Measurements from ENCODE around the gene MRPL20. TPM values are rescaled to one million over a fixed set of nuclear protein-coding genes. Genes with fewer than 3 reads are reported as not detected.
"Not testable (repeated sequence)": the region's sequence is repeated elsewhere in the genome, so short reads cannot be mapped to it uniquely, and the experiment has no call there.

The MRPL20 gene
- total RNA-seq, 1 donor from 2014 or later = 89.2 TPM

- peak; percentile 9 for ATAC-seq
Measured at GRCh38 chr1:1406101-1406820, 832 bp downstream of the MRPL20 start.

- ATAC-seq = no peak
Measured at GRCh38 chr1:1403653-1404052, 3.4 kb downstream of the MRPL20 start.

- ATAC-seq = not testable (repeated sequence)
Measured at GRCh38 chr1:1402901-1403392, 4.1 kb downstream of the MRPL20 start.

- ATAC-seq = peak; percentile 29
Measured at GRCh38 chr1:1402072-1402900, 4.8 kb downstream of the MRPL20 start.

GRCh38 chr1:1401457-1402010 is 5.6 kb downstream of the MRPL20 start:
- no peak for ATAC-seq

- ATAC-seq = no peak
Measured at GRCh38 chr1:1400576-1401456, 6.3 kb downstream of the MRPL20 start.

- peak; percentile 4 for ATAC-seq
Measured at GRCh38 chr1:1399872-1400575, 7.1 kb downstream of the MRPL20 start.

GRCh38 chr1:1399187-1399871 is 7.8 kb downstream of the MRPL20 start, which contains the start of gene CCNL2:
Gene CCNL2, minus strand, starts transcription at chr1:1399335. Its CDS starts 29 bp downstream, at chr1:1399306.
- ATAC-seq = peak; percentile 96

- peak; percentile 0 for ATAC-seq
Measured at GRCh38 chr1:1398677-1399186, 8.4 kb downstream of the MRPL20 start.

- ATAC-seq = peak; percentile 8
Measured at GRCh38 chr1:1397839-1398523, 9.1 kb downstream of the MRPL20 start.

GRCh38 chr1:1395166-1395565 is 11.9 kb downstream of the MRPL20 start:
- no peak for ATAC-seq

GRCh38 chr1:1394116-1394515 is 13.0 kb downstream of the MRPL20 start:
- no peak for ATAC-seq

- no peak for ATAC-seq
Measured at GRCh38 chr1:1393428-1393827, 13.7 kb downstream of the MRPL20 start.

- ATAC-seq = no peak
Measured at GRCh38 chr1:1393014-1393413, 14.1 kb downstream of the MRPL20 start.

GRCh38 chr1:1391225-1391624 is 15.9 kb downstream of the MRPL20 start:
- ATAC-seq = no peak

GRCh38 chr1:1390675-1391074 is 16.4 kb downstream of the MRPL20 start:
- ATAC-seq = no peak

GRCh38 chr1:1388078-1388472 is 19.0 kb downstream of the MRPL20 start:
- no peak for ATAC-seq

GRCh38 chr1:1387098-1388077 is 19.7 kb downstream of the MRPL20 start:
- ATAC-seq = peak; percentile 38

GRCh38 chr1:1385931-1386330 is 21.2 kb downstream of the MRPL20 start:
- ATAC-seq = no peak
